Caco-2 (cell line): ENCODE measurements around the gene CEP250. TPM values are rescaled to one million over a fixed set of nuclear protein-coding genes. Genes with fewer than 3 reads are reported as not detected.

Experiments
- BruUV-seq: library from RNA; stranded (reverse); fragments of 400-500 nt; replicated peaks from 2 replicates; lab custom pipeline; 2021; lab: Mats Ljungman, UMichigan
- CTCF ChIA-PET: fragments of 300-600 bp; sonication (Branson Sonifier 250); formaldehyde crosslinking; loops from one replicate; lab custom pipeline; 2022; ENCODE audit warnings: antibody characterized with exemption; lab: Charles Lee
- POLR2A ChIA-PET: fragments of 300-600 bp; sonication (Branson Sonifier 250); formaldehyde crosslinking; loops from one replicate; lab custom pipeline; 2022; ENCODE audit warnings: antibody characterized with exemption; lab: Charles Lee
- DNase-seq, 2 experiments: peaks; one replicate each; pipeline versions ENCODE4 v3.0.0 to v3.0.0-alpha.2; 2020 to 2022
- H3K27me3 ChIP-seq: replicated peaks from 2 replicates; pipeline ENCODE4 v1.6.0; 2011; ENCODE audit warnings: low read length; ENCODE audit not compliant: control insufficient read depth, insufficient read depth
- H3K36me3 ChIP-seq: 2 replicates; pipeline ENCODE4 v1.5.1; 2011; ENCODE audit warnings: low read length; ENCODE audit not compliant: control insufficient read depth, insufficient read depth
- H3K4me1 ChIP-seq: fragments of 250-450 bp; sonication (Bioruptor Pico); 2 replicates; pipeline ENCODE4 v1.5.1; 2020; ENCODE audit warnings: mild to moderate bottlenecking
- H3K4me3 ChIP-seq: 2 replicates; pipeline ENCODE4 v1.5.1; 2011; ENCODE audit warnings: low read depth, mild to moderate bottlenecking, control low read depth, low read length
- H3K9me3 ChIP-seq: fragments of 250-450 bp; sonication (Bioruptor Pico); 2 replicates; pipeline ENCODE4 v1.5.1; 2020; ENCODE audit warnings: mild to moderate bottlenecking, moderate library complexity
- H3K27ac Mint-ChIP-seq: one replicate; pipeline ENCODE4 v1.8.0; 2022; ENCODE audit warnings: mixed read lengths; ENCODE audit not compliant: unreplicated experiment
- H3K27me3 Mint-ChIP-seq: one replicate; pipeline ENCODE4 v1.8.0; 2022; ENCODE audit warnings: mixed read lengths; ENCODE audit not compliant: insufficient read depth, unreplicated experiment
- H3K36me3 Mint-ChIP-seq: one replicate; pipeline ENCODE4 v1.8.0; 2022; ENCODE audit warnings: mild to moderate bottlenecking, mixed read lengths; ENCODE audit not compliant: insufficient read depth, unreplicated experiment
- H3K4me1 Mint-ChIP-seq: one replicate; pipeline ENCODE4 v1.8.0; 2022; ENCODE audit warnings: low read depth, mixed read lengths; ENCODE audit not compliant: unreplicated experiment
- H3K4me3 Mint-ChIP-seq: one replicate; pipeline ENCODE4 v1.8.0; 2022; ENCODE audit warnings: mild to moderate bottlenecking, moderate library complexity, mixed read lengths; ENCODE audit not compliant: unreplicated experiment
- H3K9me3 Mint-ChIP-seq: one replicate; pipeline ENCODE4 v1.8.0; 2022; ENCODE audit warnings: mixed read lengths; ENCODE audit not compliant: unreplicated experiment
- CTCF ChIP-seq, 2 experiments: fragments of 200-600 bp in 1 of 2; IDR thresholded peaks; 1 replicate in 1 of 2; 2 replicates in 1 of 2; pipeline versions ENCODE4 v1.5.1 to v1.8.0; 2011 to 2022; ENCODE audit warnings: antibody characterized with exemption in 1 of 2, control low read depth in 1 of 2, inconsistent platforms in 1 of 2, low read depth in 1 of 2, low read length in 1 of 2, mild to moderate bottlenecking in 1 of 2, moderate library complexity in 1 of 2; ENCODE audit not compliant: insufficient read depth in 1 of 2, severe bottlenecking in 1 of 2, unreplicated experiment in 1 of 2
- intact Hi-C: fragments of 100-400 bp; cut with micrococcal nuclease; formaldehyde crosslinking; loops from one replicate; pipeline ENCODE4 v1.10.0; 2022; ENCODE audit not compliant: unreplicated experiment
- total RNA-seq: library from RNA; stranded (reverse); gene quantifications from 2 replicates; pipeline ENCODE4 v1.2.3, GENCODE V29; 2022

CEP250 gene
- total RNA-seq, 1 experiment from 2014 or later = 137 TPM

DNA sequence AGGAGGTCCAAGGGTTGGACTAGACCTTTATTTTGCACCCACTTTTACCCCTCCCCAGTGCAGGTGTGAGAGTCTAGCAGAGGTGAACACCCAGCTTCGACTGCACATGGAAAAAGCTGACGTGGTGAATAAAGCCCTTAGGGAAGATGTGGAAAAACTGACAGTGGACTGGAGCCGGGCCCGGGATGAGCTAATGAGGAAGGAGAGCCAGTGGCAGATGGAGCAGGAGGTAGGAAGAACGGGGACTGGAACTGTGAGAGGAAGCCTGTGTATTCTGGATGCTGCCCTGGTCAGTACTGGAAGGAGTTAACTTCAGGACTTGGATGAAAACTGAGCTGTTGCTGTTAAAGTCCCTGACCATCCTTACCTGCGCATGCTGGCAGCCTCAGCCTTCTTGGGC, 10.6 kb downstream of the CEP250 start:
- peaks cover 11% of the 10 kb centered on the region for H3K36me3 ChIP-seq
- no peaks in the 10 kb centered on the region for H3K9me3 ChIP-seq
- Mint-ChIP-seq H3K36me3 (peaks cover 52% of the 10 kb centered on the region), H3K27ac (no peak overlapping the region), H3K27me3 (no peaks in the 10 kb centered on the region), H3K4me1 (peaks cover 18% of the 10 kb centered on the region), H3K4me3 (no peak overlapping the region), H3K9me3 (no peaks in the 10 kb centered on the region)
- TF ChIP-seq CTCF (IDR thresholded peaks at IDR 0.05; ENCODE audit: insufficient read depth in 1 of 2, low read depth in 1 of 2, low read length in 1 of 2, severe bottlenecking in 1 of 2, unreplicated experiment in 1 of 2) = no peak
- DNase-seq = no peak
- CTCF ChIA-PET = interaction anchor here (1.9 to 4.4 kb wide), 2 partner anchors 10 to 46 kb away, joined by 4 to 33 read pairs; partner anchors contain the start of gene CEP250
- no peaks in the 10 kb centered on the region for H3K27me3 ChIP-seq
- H3K4me1 ChIP-seq = peaks cover 17% of the 10 kb centered on the region
- no TSS peak for BruUV-seq
- intact Hi-C loops = loop anchor here (10.0 kb wide), 1 partner anchor 489 kb away; the partner anchor contains the start of gene SCAND1
- no peak overlapping the region for H3K4me3 ChIP-seq
- POLR2A ChIA-PET = interaction anchor here (0.9 kb wide), 1 partner anchor 11 kb away, joined by 11 read pairs; the partner anchor contains the start of gene CEP250

DNA sequence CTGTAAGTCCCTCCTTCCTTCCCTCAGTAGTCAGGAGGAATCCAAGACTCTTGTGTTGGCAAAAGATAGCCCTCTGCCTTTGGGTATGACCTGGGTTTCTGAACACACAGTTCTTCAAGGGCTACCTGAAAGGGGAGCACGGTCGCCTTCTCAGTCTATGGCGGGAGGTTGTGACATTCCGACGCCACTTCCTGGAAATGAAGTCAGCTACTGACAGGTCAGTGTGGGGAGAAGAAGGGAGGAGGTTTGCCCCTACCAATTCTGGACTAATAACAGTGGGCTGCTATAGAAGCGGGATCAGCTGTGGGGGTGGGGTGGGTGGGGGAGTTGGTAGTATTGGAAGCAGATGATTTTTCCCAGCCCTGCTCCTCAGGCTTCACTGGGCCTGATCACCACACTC, 11.5 kb downstream of the CEP250 start:
- H3K36me3 ChIP-seq = peaks cover 11% of the 10 kb centered on the region
- H3K4me3 ChIP-seq = no peak overlapping the region
- POLR2A ChIA-PET = interaction anchor here (2.6 kb wide), 1 partner anchor 12 kb away, joined by 37 read pairs; the partner anchor contains the start of gene CEP250
- CTCF ChIA-PET = interaction anchor here (1.1 to 4.4 kb wide), 5 partner anchors 11 to 102 kb away, joined by 3 to 33 read pairs (median 4); partner anchors contain the start of gene CEP250
- Mint-ChIP-seq H3K4me3 (no peak overlapping the region), H3K9me3 (no peaks in the 10 kb centered on the region), H3K27ac (peak overlapping the region; percentile 39), H3K36me3 (peaks cover 56% of the 10 kb centered on the region), H3K27me3 (no peaks in the 10 kb centered on the region), H3K4me1 (peaks cover 18% of the 10 kb centered on the region)
- intact Hi-C loops = loop anchor here (10.0 kb wide), 1 partner anchor 488 kb away; the partner anchor contains the start of gene SCAND1
- no peak for DNase-seq
- no peaks in the 10 kb centered on the region for H3K27me3 ChIP-seq
- no TSS peak for BruUV-seq
- TF ChIP-seq CTCF (IDR thresholded peaks at IDR 0.05; ENCODE audit: insufficient read depth in 1 of 2, low read depth in 1 of 2, low read length in 1 of 2, severe bottlenecking in 1 of 2, unreplicated experiment in 1 of 2) = no peak
- no peaks in the 10 kb centered on the region for H3K9me3 ChIP-seq
- H3K4me1 ChIP-seq = peaks cover 17% of the 10 kb centered on the region

- peaks cover 17% of the 10 kb centered on the region for H3K4me1 ChIP-seq
- POLR2A ChIA-PET = interaction anchor here (0.5 to 2.6 kb wide), 2 partner anchors 13 to 486 kb away, joined by 7 to 37 read pairs; partner anchors contain the start of gene CEP250
- H3K36me3 Mint-ChIP-seq = peaks cover 57% of the 10 kb centered on the region
- H3K4me1 Mint-ChIP-seq = peaks cover 12% of the 10 kb centered on the region
- H3K9me3 ChIP-seq = no peaks in the 10 kb centered on the region
- H3K36me3 ChIP-seq = peaks cover 9% of the 10 kb centered on the region
- CTCF ChIA-PET = interaction anchor here (0.6 to 4.4 kb wide), 11 partner anchors 11 to 525 kb away, joined by 3 to 33 read pairs (median 4); partner anchors contain the start of gene CEP250
- no peak overlapping the region for H3K4me3 Mint-ChIP-seq
- H3K27me3 Mint-ChIP-seq = no peaks in the 10 kb centered on the region
- TF ChIP-seq CTCF (IDR thresholded peaks at IDR 0.05; ENCODE audit: insufficient read depth in 1 of 2, low read depth in 1 of 2, low read length in 1 of 2, severe bottlenecking in 1 of 2, unreplicated experiment in 1 of 2) = no peak
- BruUV-seq = no TSS peak
- intact Hi-C loops = loop anchor here (10.0 kb wide), 1 partner anchor 487 kb away; the partner anchor contains the start of gene SCAND1
- peak; percentile 69 to 82 for DNase-seq
- H3K4me3 ChIP-seq = no peak overlapping the region
- no peaks in the 10 kb centered on the region for H3K27me3 ChIP-seq
- peak overlapping the region; percentile 39 for H3K27ac Mint-ChIP-seq
- H3K9me3 Mint-ChIP-seq = no peaks in the 10 kb centered on the region
Observed at GRCh38 chr20:35467339-35468224, 12.2 kb downstream of the CEP250 start.
